Astrocyte (in vitro differentiated cells and primary cell): ENCODE data around the gene RHOT1.

Experiments
- EZH2 ChIP-seq: IDR thresholded peaks from 2 replicates; pipeline ENCODE4 v1.6.1; 2012; ENCODE audit warnings: mild to moderate bottlenecking, low read length, inconsistent platforms; ENCODE audit not compliant: insufficient read depth
- TF ChIP-seq, protein P1 (sequence below): IDR thresholded peaks from 2 replicates; pipeline ENCODE4 v1.5.1; 2011; ENCODE audit warnings: low read depth, mild to moderate bottlenecking, inconsistent platforms, low read length, moderate library complexity; ENCODE audit not compliant: insufficient read depth

- TF ChIP-seq, protein P1, sequence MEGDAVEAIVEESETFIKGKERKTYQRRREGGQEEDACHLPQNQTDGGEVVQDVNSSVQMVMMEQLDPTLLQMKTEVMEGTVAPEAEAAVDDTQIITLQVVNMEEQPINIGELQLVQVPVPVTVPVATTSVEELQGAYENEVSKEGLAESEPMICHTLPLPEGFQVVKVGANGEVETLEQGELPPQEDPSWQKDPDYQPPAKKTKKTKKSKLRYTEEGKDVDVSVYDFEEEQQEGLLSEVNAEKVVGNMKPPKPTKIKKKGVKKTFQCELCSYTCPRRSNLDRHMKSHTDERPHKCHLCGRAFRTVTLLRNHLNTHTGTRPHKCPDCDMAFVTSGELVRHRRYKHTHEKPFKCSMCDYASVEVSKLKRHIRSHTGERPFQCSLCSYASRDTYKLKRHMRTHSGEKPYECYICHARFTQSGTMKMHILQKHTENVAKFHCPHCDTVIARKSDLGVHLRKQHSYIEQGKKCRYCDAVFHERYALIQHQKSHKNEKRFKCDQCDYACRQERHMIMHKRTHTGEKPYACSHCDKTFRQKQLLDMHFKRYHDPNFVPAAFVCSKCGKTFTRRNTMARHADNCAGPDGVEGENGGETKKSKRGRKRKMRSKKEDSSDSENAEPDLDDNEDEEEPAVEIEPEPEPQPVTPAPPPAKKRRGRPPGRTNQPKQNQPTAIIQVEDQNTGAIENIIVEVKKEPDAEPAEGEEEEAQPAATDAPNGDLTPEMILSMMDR = no peak
- TF ChIP-seq EZH2 = no peak
These were observed 81.4 kb downstream of the RHOT1 start for GRCh38 chr17:32223703-32224102.
